ENCODE measurements around the gene BBOX1.
"Not testable (repeated sequence)": the region's sequence is repeated elsewhere in the genome, so short reads cannot be mapped to it uniquely, and the experiment has no call there.

The BBOX1 gene

GRCh38 chr11:27087432-27087831 lies 46.8 kb downstream of the BBOX1 start:
- Histone ChIP-seq H3K27ac (ENCODE audit: low read length, poor library complexity, severe bottlenecking) (no peak overlapping the region), H2AFZ (ENCODE audit: low read depth, low read length) (no peak overlapping the region), H3K4ac (ENCODE audit: low read depth in 1 of 2, low read length in 2 of 2) (no peak overlapping the region), H3K9ac (ENCODE audit: low read length) (no peak overlapping the region), H3K9me3 (ENCODE audit: control insufficient read depth, low read length) (peaks cover 9% of the 10 kb centered on the region), H2BK120ac (ENCODE audit: low read depth, low read length) (no peak overlapping the region), H3K4me3 (ENCODE audit: insufficient read depth in 1 of 2, low read depth in 1 of 2, low read length in 2 of 2) (no peak overlapping the region), H3K36me3 (ENCODE audit: control insufficient read depth in 1 of 2, insufficient read depth in 2 of 2, low read depth in 1 of 2, low read length in 2 of 2) (no peaks in the 10 kb centered on the region), H2AK5ac (ENCODE audit: low read length, severe bottlenecking) (no peak overlapping the region), H3K18ac (ENCODE audit: low read depth in 1 of 2, low read length in 2 of 2) (no peak overlapping the region), H3K14ac (ENCODE audit: low read length in 2 of 2) (no peak overlapping the region), H2BK15ac (ENCODE audit: low read depth, poor library complexity, severe bottlenecking) (no peak overlapping the region), H2BK5ac (ENCODE audit: low read depth, low read length, poor library complexity, severe bottlenecking) (no peak overlapping the region), H3K4me1 (ENCODE audit: control insufficient read depth, insufficient read depth, low read depth, low read length) (peaks cover 5% of the 10 kb centered on the region), H3K4me2 (ENCODE audit: low read length, poor library complexity, severe bottlenecking) (no peak overlapping the region), H3K79me1 (replicated peaks; ENCODE audit: low read length, poor library complexity, severe bottlenecking) (no peaks in the 10 kb centered on the region), H3K27me3 (ENCODE audit: control insufficient read depth in 1 of 2, insufficient read depth in 1 of 2, low read length in 2 of 2) (no peaks in the 10 kb centered on the region), H4K91ac (ENCODE audit: low read length) (no peak overlapping the region), H3K23ac (ENCODE audit: low read length in 2 of 2) (no peak overlapping the region), H2BK12ac (ENCODE audit: low read length in 2 of 2) (no peak overlapping the region), H4K8ac (ENCODE audit: low read length) (no peak overlapping the region)
- DNase-seq: no peak
- WGBS: 71% methylated on average over 2 of the region's 2 CpGs

GRCh38 chr11:27088353-27088752 lies 47.7 kb downstream of the BBOX1 start:
- Histone ChIP-seq H2BK120ac (ENCODE audit: low read depth, low read length) (no peak overlapping the region), H3K27ac (ENCODE audit: low read length, poor library complexity, severe bottlenecking) (no peak overlapping the region), H2AK5ac (ENCODE audit: low read length, severe bottlenecking) (no peak overlapping the region), H4K8ac (ENCODE audit: low read length) (no peak overlapping the region), H3K9ac (ENCODE audit: low read length) (no peak overlapping the region), H2BK15ac (ENCODE audit: low read depth, poor library complexity, severe bottlenecking) (no peak overlapping the region), H3K79me1 (replicated peaks; ENCODE audit: low read length, poor library complexity, severe bottlenecking) (no peaks in the 10 kb centered on the region), H3K23ac (ENCODE audit: low read length in 2 of 2) (no peak overlapping the region), H3K36me3 (ENCODE audit: control insufficient read depth in 1 of 2, insufficient read depth in 2 of 2, low read depth in 1 of 2, low read length in 2 of 2) (no peaks in the 10 kb centered on the region), H3K27me3 (ENCODE audit: control insufficient read depth in 1 of 2, insufficient read depth in 1 of 2, low read length in 2 of 2) (no peaks in the 10 kb centered on the region), H2AFZ (ENCODE audit: low read depth, low read length) (no peak overlapping the region), H2BK12ac (ENCODE audit: low read length in 2 of 2) (no peak overlapping the region), H3K18ac (ENCODE audit: low read depth in 1 of 2, low read length in 2 of 2) (no peak overlapping the region), H3K4me2 (ENCODE audit: low read length, poor library complexity, severe bottlenecking) (no peak overlapping the region), H4K91ac (ENCODE audit: low read length) (no peak overlapping the region), H3K4me3 (ENCODE audit: insufficient read depth in 1 of 2, low read depth in 1 of 2, low read length in 2 of 2) (no peak overlapping the region), H3K4me1 (ENCODE audit: control insufficient read depth, insufficient read depth, low read depth, low read length) (peaks cover 4% of the 10 kb centered on the region), H2BK5ac (ENCODE audit: low read depth, low read length, poor library complexity, severe bottlenecking) (no peak overlapping the region), H3K14ac (ENCODE audit: low read length in 2 of 2) (no peak overlapping the region), H3K4ac (ENCODE audit: low read depth in 1 of 2, low read length in 2 of 2) (no peak overlapping the region), H3K9me3 (ENCODE audit: control insufficient read depth, low read length) (peaks cover 9% of the 10 kb centered on the region)
- no peak for DNase-seq

DNA sequence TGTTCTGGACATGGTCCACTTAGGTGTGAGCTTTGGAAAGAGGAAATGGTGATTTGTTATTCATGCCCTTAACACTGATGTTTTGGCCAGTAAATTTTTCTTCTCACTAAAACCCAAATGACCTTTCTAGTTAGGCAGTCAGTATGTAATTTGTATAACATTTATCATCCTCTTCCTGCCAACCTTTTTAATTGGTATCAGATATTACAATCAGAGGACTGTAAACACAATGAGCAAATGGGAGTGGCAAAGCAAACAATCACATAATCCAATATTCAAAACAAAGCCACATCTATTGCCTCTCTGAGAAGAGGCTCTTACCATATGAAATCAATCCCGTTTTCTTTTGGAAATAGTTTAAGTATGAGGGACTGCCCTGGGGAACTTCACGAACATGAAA lies 49.1 kb downstream of the BBOX1 start:
- H3K27me3 ChIP-seq (ENCODE audit: control insufficient read depth in 1 of 2, insufficient read depth in 1 of 2, low read length in 2 of 2): no peaks in the 10 kb centered on the region
- H2BK5ac ChIP-seq (ENCODE audit: low read depth, low read length, poor library complexity, severe bottlenecking): no peak overlapping the region
- H4K8ac ChIP-seq (ENCODE audit: low read length): no peak overlapping the region
- peaks cover 9% of the 10 kb centered on the region for H3K9me3 ChIP-seq (ENCODE audit: control insufficient read depth, low read length)
- no peak overlapping the region for H3K4ac ChIP-seq (ENCODE audit: low read depth in 1 of 2, low read length in 2 of 2)
- H3K4me1 ChIP-seq (ENCODE audit: control insufficient read depth, insufficient read depth, low read depth, low read length): no peaks in the 10 kb centered on the region
- no peak overlapping the region for H2AK5ac ChIP-seq (ENCODE audit: low read length, severe bottlenecking)
- no peak overlapping the region for H3K14ac ChIP-seq (ENCODE audit: low read length in 2 of 2)
- no peaks in the 10 kb centered on the region for H3K79me1 ChIP-seq (replicated peaks; ENCODE audit: low read length, poor library complexity, severe bottlenecking)
- no peak overlapping the region for H4K91ac ChIP-seq (ENCODE audit: low read length)
- H2BK15ac ChIP-seq (ENCODE audit: low read depth, poor library complexity, severe bottlenecking): no peak overlapping the region
- H3K4me3 ChIP-seq (ENCODE audit: insufficient read depth in 1 of 2, low read depth in 1 of 2, low read length in 2 of 2): no peak overlapping the region
- H2BK120ac ChIP-seq (ENCODE audit: low read depth, low read length): no peak overlapping the region
- WGBS: 87% methylated on average over 2 of the region's 2 CpGs
- H2AFZ ChIP-seq (ENCODE audit: low read depth, low read length): no peak overlapping the region
- no peak overlapping the region for H3K27ac ChIP-seq (ENCODE audit: low read length, poor library complexity, severe bottlenecking)
- H2BK12ac ChIP-seq (ENCODE audit: low read length in 2 of 2): no peak overlapping the region
- H3K4me2 ChIP-seq (ENCODE audit: low read length, poor library complexity, severe bottlenecking): no peak overlapping the region
- DNase-seq: no peak
- H3K36me3 ChIP-seq (ENCODE audit: control insufficient read depth in 1 of 2, insufficient read depth in 2 of 2, low read depth in 1 of 2, low read length in 2 of 2): no peaks in the 10 kb centered on the region
- no peak overlapping the region for H3K9ac ChIP-seq (ENCODE audit: low read length)
- no peak overlapping the region for H3K18ac ChIP-seq (ENCODE audit: low read depth in 1 of 2, low read length in 2 of 2)
- H3K23ac ChIP-seq (ENCODE audit: low read length in 2 of 2): no peak overlapping the region

DNA sequence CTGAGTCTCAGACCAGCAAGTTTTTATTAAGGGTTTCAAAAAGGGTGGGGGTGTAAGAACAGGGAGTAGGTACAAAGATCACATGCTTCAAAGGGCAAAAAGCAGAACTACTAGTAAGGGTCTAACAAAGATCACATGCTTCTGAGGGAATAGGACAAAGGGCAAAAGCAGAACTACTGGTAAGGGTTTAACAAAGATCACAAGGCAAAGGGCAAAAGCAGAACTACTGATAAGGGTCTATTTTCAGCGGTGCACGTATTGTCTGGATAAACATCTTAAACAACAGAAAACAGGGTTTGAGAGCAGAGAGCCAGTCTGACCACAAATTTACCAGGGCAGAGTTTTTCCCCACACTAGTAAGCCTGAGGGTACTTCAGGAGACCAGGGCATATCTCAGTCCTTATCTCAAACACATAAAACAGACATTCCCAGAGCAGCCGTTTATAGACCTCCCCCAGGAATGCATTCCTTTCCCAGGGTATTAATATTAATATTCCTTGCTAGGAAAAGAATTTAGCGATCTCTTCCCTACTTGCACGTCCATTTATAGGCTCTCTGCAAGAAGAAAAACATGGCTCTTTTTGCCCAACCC lies 49.8 kb downstream of the BBOX1 start:
- not testable (repeated sequence) for H3K27ac ChIP-seq (ENCODE audit: low read length, poor library complexity, severe bottlenecking); H3K4ac ChIP-seq (ENCODE audit: low read depth in 1 of 2, low read length in 2 of 2); H3K79me1 ChIP-seq (replicated peaks; ENCODE audit: low read length, poor library complexity, severe bottlenecking); H3K36me3 ChIP-seq (ENCODE audit: control insufficient read depth in 1 of 2, insufficient read depth in 2 of 2, low read depth in 1 of 2, low read length in 2 of 2); H3K9me3 ChIP-seq (ENCODE audit: control insufficient read depth, low read length); H4K8ac ChIP-seq (ENCODE audit: low read length); H3K4me3 ChIP-seq (ENCODE audit: insufficient read depth in 1 of 2, low read depth in 1 of 2, low read length in 2 of 2); H3K18ac ChIP-seq (ENCODE audit: low read depth in 1 of 2, low read length in 2 of 2); H2BK15ac ChIP-seq (ENCODE audit: low read depth, poor library complexity, severe bottlenecking); H3K27me3 ChIP-seq (ENCODE audit: control insufficient read depth in 1 of 2, insufficient read depth in 1 of 2, low read length in 2 of 2); DNase-seq; H2AK5ac ChIP-seq (ENCODE audit: low read length, severe bottlenecking); H3K4me2 ChIP-seq (ENCODE audit: low read length, poor library complexity, severe bottlenecking); H3K9ac ChIP-seq (ENCODE audit: low read length); H2BK5ac ChIP-seq (ENCODE audit: low read depth, low read length, poor library complexity, severe bottlenecking); H3K23ac ChIP-seq (ENCODE audit: low read length in 2 of 2); H3K4me1 ChIP-seq (ENCODE audit: control insufficient read depth, insufficient read depth, low read depth, low read length); H4K91ac ChIP-seq (ENCODE audit: low read length); H2BK12ac ChIP-seq (ENCODE audit: low read length in 2 of 2); H3K14ac ChIP-seq (ENCODE audit: low read length in 2 of 2); H2AFZ ChIP-seq (ENCODE audit: low read depth, low read length); H2BK120ac ChIP-seq (ENCODE audit: low read depth, low read length)
- WGBS: 86% methylated on average over 5 of the region's 5 CpGs

All from mesenchymal stem cell (in vitro differentiated cells and primary cell).